Colonic mucosa (tissue), 4 donors: ENCODE results near the gene TIMM23B. TPM values are rescaled to one million over a fixed set of nuclear protein-coding genes. Genes with fewer than 3 reads are reported as not detected.
"Not testable (repeated sequence)": the region's sequence is repeated elsewhere in the genome, so short reads cannot be mapped to it uniquely, and the experiment has no call there.

ENCODE experiments used
- DNase-seq: peaks from one replicate; pipeline ENCODE4 v3.0.0-alpha.2; 2020
- H3K27ac ChIP-seq: fragments of 200-600 bp; one replicate; pipeline ENCODE4 v1.8.0; 2021
- H3K27me3 ChIP-seq: fragments of 200-600 bp; one replicate; pipeline ENCODE4 v1.8.0; 2021
- H3K36me3 ChIP-seq: fragments of 200-600 bp; one replicate; pipeline ENCODE4 v1.8.0; 2021
- H3K4me1 ChIP-seq: fragments of 200-600 bp; one replicate; pipeline ENCODE4 v1.8.0; 2021; ENCODE audit warnings: mild to moderate bottlenecking
- H3K4me3 ChIP-seq: fragments of 200-600 bp; one replicate; pipeline ENCODE4 v1.8.0; 2021
- H3K9ac ChIP-seq, 2 donors: one replicate each; pipeline ENCODE4 v1.7.0; 2013; ENCODE audit warnings: control low read depth in 2 of 2, low read depth in 2 of 2, low read length in 2 of 2
- H3K9me3 ChIP-seq: fragments of 200-600 bp; one replicate; pipeline ENCODE4 v1.8.0; 2021
- intact Hi-C: fragments of 100-400 bp; cut with DNase I; formaldehyde crosslinking; loops from one replicate; pipeline ENCODE4 v1.14.1; 2022
- total RNA-seq, 2 donors: library from RNA; stranded (reverse); fragmentation: NEBNext Ultra II Directional in 1 of 2; extraction: Animal tissue kit (Norgen Biotek cat#: 25700) in 1 of 2; gene quantifications; one replicate each; pipeline ENCODE4 v1.2.1, GENCODE V29; 2021
- donor health status: healthy.
- donor health status: DM: no; HTN: no; CAD: no.
- donor health status: DM: no; HTN: no; CAD: no.

The TIMM23B gene, protein sequence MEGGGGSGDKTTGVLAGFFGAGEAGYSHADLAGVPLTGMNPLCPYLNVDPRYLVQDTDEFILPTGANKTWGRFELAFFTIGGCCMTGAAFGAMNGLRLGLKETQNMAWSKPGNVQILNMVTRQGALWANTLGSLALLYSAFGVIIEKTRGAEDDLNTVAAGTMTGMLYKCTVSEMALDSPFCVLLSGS
- total RNA-seq, result 10 to 100 TPM in 1 of 2 donors, 1 to 10 TPM in 1; 7.7 to 10.2 TPM

DNA sequence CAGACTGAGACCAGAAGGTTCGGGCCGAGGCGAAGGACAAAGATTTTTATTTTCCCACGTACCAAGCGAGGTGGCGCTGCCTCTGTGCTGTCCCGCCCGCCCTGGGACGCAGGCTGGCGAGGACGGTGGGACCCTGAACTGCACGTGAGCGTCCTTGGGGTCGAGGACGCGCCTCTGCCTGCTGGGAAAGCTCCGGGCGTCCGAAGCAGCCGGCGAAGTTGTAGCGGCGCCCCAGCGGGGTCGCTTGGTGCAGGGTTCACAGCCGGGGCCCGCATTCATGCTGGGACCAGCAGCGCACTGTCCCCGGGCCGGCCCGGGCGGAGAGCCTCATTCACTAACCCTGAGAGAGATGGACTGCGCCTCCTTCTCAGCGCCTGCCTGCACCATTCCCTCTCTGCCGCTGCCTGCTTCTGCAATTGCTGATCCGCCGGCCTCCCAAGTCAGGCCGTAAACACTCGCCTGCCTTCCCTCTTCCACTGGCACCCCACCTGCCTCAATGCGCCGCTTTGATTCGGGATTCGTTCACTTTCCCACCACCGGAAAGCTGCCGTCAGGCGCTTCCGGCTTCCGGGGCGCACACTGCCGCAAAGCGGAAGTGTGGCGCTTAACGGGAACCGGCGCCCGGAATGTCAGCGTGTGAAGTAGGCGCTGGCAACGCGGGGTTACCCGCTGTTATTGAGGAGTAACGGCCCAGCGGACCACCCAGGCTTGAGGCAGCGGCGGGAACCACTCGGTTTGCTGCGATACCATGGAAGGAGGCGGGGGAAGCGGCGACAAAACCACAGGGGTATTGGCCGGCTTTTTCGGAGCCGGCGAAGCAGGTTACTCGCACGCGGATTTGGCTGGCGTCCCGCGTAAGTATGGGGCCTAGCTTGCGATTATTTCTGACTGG lies at the start of gene TIMM23B, which contains the start of gene PARG:
TIMM23B (plus strand) TSS at position 607 of the 892 bp plus-strand sequence; CDS start at position 749, 142 bp downstream.
PARG (minus strand) TSS at position 581 of the 892 bp plus-strand sequence; CDS start at position 279, 302 bp downstream.
- Histone ChIP-seq H3K4me3 (peak within 1 kb of the TSS; percentile 66), H3K27ac (peak within 1 kb of the TSS; percentile 60), H3K9ac (peak within 1 kb of the TSS; percentile 78 to 84)
- DNase-seq, result peak; percentile 84
- H3K9me3 ChIP-seq, H3K36me3 ChIP-seq, H3K27me3 ChIP-seq, H3K4me1 ChIP-seq, intact Hi-C loops: not testable (repeated sequence)

DNA sequence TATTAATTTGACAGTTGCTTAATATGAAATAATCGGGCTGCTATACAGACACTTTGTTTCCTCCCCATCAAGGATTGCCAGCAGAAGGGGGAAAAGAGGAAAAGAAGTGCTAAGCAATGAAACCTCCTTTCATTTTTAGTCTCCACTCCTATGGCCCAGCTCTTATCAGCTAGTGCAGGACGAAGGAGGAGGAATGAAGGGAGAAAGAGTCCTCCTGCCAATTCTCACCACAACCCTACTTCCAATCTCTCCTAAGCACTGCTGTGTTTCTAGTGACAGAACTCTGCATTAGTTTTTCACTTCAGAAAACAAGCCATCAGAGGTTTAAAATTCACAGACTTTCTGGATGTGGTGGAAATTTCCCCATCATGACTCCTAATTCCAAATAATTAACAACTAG lies 41.9 kb upstream of the TIMM23B start:
- H3K27ac ChIP-seq, H3K9me3 ChIP-seq, H3K4me3 ChIP-seq, H3K36me3 ChIP-seq, H3K27me3 ChIP-seq, DNase-seq, intact Hi-C loops, H3K9ac ChIP-seq, H3K4me1 ChIP-seq: not testable (repeated sequence)

DNA sequence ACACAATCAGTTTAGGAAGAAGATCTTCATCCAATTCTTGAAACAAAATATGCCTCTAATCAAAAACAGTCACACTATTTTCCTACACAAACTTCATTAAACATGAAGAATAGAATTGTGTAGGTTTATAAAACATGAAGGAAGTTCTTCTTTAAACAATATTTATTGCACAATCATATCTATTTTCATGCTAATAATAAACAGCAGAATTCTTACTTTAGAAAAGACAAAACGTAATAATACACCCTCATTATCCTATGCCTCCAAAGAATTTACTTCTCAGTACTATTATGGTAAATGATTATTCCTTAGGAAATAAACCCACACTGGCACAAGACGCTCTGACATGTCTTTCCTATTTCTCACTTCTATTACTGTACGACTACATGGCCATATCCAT lies 41.4 kb upstream of the TIMM23B start:
- H3K4me1 ChIP-seq, H3K36me3 ChIP-seq, H3K27me3 ChIP-seq, DNase-seq, H3K4me3 ChIP-seq, H3K9me3 ChIP-seq, H3K9ac ChIP-seq, intact Hi-C loops, H3K27ac ChIP-seq: not testable (repeated sequence)

DNA sequence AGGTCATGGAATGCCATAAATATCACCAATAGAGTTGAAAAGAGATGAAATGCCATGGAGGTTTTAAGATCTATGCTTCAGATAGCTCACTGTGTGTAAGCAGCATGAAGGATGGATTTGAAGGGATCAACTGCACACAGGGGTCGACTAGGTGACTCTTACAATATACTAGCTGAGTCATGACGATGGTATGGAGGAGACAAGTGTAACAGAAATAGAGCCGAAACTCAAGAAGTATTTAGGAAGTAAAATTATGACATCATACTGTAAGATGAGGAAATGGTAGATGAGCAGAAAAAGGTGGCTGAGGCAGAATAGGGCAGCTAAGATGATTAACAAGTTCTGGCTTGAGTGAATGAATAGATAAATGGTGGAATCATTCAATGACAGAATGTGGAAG lies 38.0 kb upstream of the TIMM23B start:
- H3K36me3 ChIP-seq, DNase-seq, H3K27me3 ChIP-seq, H3K4me3 ChIP-seq, H3K9ac ChIP-seq, intact Hi-C loops, H3K27ac ChIP-seq, H3K9me3 ChIP-seq, H3K4me1 ChIP-seq: not testable (repeated sequence)

DNA sequence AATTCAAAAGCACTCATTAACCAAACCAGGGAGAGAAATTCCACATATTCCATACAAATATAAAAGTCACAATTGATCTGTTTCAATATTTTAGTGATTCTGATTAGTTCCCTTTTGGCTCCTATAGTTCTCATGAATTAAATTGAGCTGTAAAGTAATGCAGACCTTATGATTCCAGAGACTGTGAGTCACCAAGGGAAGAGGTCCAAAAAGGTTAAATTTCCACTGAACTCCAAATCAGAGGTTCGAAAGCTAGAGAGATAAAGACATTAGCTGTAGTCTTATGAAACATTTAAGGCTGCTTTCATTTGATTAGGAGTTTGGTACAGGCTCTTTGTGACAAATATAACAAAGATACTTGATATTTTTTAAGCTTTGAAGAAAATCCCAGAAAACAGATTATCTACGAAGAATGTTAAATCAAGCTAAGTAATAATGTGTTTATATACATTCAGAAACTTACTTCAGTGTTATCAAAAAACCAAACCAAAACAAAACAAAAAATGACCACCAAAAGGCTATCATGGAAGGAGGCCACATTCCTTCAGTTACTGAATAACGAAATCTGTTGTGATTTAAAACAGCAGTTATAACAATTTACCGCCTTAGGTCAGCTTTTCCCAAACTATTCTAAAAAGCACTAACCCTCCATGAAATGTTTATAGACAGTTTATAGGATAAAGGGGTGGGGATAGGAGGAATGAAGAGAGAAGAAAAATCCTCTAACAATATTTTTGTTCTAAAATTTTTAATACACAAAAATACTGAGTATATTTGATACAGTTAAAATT lies 33.4 kb upstream of the TIMM23B start:
- H3K9ac ChIP-seq, H3K9me3 ChIP-seq, H3K4me1 ChIP-seq, H3K27ac ChIP-seq, H3K27me3 ChIP-seq, H3K36me3 ChIP-seq, intact Hi-C loops, DNase-seq, H3K4me3 ChIP-seq: not testable (repeated sequence)

DNA sequence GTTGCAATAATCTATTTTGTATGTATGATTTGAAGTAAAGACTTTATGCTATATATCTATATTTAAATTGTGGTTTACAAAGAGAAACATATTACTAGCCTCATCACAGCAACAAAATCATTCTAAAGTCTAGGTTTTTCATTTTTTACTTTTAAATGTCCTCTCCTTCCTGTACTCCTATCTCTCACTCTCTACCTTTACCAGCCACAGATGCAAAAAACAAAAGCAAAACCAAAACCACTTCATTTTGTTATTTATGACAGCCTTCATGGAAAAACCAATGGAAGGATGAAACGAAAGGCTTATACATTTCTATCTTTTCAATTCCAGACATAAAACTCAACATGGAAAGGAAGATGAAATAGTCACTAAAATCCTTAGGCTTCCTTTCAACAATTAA lies 31.6 kb upstream of the TIMM23B start:
- intact Hi-C loops, H3K36me3 ChIP-seq, H3K4me1 ChIP-seq, H3K27me3 ChIP-seq, H3K27ac ChIP-seq, DNase-seq, H3K9ac ChIP-seq, H3K9me3 ChIP-seq, H3K4me3 ChIP-seq: not testable (repeated sequence)

DNA sequence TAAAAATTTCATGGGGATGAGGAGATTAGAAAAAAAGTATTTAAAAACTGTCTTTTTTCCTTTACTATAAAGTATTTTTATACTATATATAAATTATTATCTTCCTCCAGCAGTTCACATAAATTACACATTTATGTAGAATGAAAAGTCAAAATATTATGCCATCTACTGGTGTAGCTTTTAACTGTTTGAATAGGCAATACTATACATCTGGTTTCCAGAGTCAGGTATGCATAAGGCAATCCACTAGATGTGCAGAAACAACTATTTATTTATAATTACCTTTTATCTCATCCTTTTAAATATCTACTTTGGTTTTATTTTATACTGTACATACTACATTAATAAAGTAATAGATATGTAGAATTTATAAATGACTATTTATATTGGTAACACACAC lies 25.4 kb upstream of the TIMM23B start:
- H3K36me3 ChIP-seq, DNase-seq, intact Hi-C loops, H3K9ac ChIP-seq, H3K9me3 ChIP-seq, H3K27ac ChIP-seq, H3K27me3 ChIP-seq, H3K4me1 ChIP-seq, H3K4me3 ChIP-seq: not testable (repeated sequence)

DNA sequence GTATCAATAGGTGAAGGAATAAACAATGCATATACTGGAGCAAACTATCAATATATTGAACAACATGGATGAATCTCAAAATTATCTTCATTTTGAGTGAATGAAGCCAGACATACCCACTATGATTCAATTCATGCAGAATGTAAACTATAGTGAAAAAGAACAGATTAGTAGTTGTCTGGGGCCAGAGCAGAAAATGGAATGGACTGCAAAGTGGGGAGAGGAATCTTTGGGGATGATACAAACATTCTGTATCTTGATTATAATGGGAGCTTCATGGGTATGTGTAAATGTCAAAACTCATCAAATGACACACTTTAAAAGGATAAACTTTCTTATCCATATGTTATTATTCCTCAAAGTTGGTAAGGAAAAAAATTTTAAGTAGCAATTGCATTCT lies 23.9 kb upstream of the TIMM23B start:
- H3K4me3 ChIP-seq, DNase-seq, H3K9me3 ChIP-seq, H3K4me1 ChIP-seq, H3K27ac ChIP-seq, intact Hi-C loops, H3K36me3 ChIP-seq, H3K9ac ChIP-seq, H3K27me3 ChIP-seq: not testable (repeated sequence)

DNA sequence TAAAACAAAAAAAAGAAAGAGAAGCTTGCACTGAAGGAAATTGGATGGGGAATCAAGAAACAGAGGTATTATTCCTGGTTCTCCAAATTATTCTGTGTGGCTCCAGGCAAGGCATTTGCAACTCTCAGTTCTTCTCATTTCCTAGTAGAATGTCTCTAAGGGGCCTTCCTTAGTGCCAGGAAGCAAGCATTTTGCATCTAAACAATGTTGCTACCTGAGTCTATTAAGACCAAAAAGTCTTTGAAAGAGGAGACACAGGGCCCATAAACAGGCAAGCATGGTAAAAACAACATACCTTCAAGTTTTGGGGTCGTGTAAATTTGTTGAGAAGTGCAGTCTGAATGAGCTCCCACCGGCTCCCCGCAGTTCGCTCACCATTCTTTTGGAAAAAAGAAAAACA lies 19.8 kb upstream of the TIMM23B start:
- H3K9ac ChIP-seq, H3K27me3 ChIP-seq, H3K27ac ChIP-seq, H3K36me3 ChIP-seq, H3K4me1 ChIP-seq, DNase-seq, H3K9me3 ChIP-seq, intact Hi-C loops, H3K4me3 ChIP-seq: not testable (repeated sequence)

DNA sequence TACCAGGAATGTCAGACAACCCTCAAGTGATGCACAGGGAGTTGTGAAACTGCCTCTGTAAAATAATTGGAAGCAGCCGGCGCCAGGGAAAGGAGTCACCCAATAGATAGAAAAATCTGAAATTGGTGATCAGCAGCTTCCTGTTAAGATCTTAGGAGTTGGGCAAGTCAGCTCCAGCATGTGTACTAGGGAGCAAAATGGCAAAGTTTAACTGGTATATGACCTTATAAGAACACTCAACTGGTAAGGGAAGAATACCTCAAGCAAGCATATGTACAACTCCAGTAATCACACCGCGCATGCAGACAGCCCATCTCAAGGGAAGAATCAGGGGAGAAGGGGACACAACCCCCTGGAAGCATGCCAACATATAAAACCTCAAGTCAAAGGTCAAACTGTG lies 18.3 kb upstream of the TIMM23B start:
- intact Hi-C loops, DNase-seq: not testable (repeated sequence)

DNA sequence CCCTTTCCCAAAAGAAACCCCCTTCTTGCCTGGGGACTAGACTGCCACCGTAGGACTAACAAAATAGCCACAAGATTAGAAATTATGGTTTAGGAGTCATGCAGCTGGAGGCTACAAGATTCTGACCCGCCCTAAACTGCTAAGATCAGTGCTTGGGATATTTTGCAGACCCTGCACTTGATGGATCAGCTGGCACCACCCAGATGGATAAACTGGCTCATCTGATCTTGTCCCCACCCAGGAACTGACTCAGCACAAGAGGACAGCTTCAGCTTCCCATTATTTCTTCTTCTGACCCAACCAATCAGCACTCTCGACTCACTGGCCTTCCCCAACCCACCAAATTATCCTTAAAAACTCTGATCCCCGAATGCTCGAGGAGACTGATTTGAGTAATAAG lies 10.6 kb upstream of the TIMM23B start:
- H3K9me3 ChIP-seq, H3K27me3 ChIP-seq, intact Hi-C loops, DNase-seq, H3K4me1 ChIP-seq, H3K36me3 ChIP-seq, H3K9ac ChIP-seq, H3K27ac ChIP-seq, H3K4me3 ChIP-seq: not testable (repeated sequence)

More for the DNA sequence above, 18.3 kb upstream of the TIMM23B start:
- H3K9me3 ChIP-seq, H3K36me3 ChIP-seq, H3K4me3 ChIP-seq, H3K9ac ChIP-seq, H3K27ac ChIP-seq, H3K4me1 ChIP-seq, H3K27me3 ChIP-seq: not testable (repeated sequence)

DNA sequence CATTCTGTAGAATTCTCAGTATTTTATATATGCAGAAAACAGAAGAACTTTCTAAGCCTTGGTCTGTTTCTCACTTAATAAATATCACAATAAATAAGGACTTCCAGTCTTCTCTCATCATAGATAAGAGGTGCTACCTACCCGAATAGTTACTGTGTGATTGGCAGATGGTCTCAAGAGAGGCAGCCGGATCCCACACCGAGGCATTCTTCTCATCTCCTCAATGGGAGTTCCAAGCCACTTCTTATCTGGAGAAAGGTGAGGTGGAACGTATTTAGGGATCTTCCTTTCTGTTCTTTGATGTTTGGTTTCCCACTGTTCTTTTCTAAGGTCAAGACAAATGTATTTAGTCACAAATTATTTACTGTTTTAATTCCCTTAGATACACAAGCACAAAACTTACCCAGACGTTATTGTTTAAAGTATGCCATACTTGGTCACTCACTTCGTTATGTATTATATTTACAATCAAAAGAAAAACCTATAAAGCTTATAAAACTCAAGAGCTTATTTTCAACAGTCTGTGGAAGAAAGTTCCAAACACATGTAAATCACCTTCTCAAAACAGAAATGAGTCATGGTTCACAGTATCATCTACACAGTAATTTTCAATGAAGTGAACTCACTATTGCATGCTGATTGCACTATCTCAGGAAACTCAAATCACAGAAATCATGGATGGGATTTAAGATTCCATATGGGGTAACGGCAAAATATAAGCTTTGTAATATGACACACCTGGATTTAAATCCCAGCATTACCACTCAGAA lies 9.7 kb upstream of the TIMM23B start:
- H3K27ac ChIP-seq, intact Hi-C loops, H3K9me3 ChIP-seq, H3K27me3 ChIP-seq, DNase-seq, H3K9ac ChIP-seq, H3K4me3 ChIP-seq, H3K36me3 ChIP-seq, H3K4me1 ChIP-seq: not testable (repeated sequence)
